ENCODE measurements around the gene CDH8.

DNA sequence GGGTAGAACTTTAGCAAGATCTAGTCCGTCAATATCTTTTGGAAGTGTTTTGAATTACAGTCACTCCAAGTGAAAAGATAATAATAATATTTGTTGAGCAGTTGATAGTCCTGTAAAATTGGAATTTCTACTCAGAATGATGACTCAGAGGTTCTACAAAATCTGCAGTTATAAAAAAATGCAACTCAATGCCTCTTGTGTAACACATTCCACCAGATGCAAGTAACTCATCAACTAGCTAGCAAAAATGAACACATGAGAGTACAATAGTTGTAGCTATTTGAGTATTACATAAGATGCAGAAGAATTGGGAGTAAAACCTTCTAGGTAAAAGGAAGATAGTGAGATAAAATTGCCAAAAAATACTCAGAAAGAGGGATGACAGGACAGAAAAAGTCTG is 177.2 kb downstream of the CDH8 start:
- TF ChIP-seq, protein P1, sequence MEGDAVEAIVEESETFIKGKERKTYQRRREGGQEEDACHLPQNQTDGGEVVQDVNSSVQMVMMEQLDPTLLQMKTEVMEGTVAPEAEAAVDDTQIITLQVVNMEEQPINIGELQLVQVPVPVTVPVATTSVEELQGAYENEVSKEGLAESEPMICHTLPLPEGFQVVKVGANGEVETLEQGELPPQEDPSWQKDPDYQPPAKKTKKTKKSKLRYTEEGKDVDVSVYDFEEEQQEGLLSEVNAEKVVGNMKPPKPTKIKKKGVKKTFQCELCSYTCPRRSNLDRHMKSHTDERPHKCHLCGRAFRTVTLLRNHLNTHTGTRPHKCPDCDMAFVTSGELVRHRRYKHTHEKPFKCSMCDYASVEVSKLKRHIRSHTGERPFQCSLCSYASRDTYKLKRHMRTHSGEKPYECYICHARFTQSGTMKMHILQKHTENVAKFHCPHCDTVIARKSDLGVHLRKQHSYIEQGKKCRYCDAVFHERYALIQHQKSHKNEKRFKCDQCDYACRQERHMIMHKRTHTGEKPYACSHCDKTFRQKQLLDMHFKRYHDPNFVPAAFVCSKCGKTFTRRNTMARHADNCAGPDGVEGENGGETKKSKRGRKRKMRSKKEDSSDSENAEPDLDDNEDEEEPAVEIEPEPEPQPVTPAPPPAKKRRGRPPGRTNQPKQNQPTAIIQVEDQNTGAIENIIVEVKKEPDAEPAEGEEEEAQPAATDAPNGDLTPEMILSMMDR (conservative IDR thresholded peaks at IDR 0.05 in 1 of 2, IDR thresholded peaks at IDR 0.05 in 1 of 2; ENCODE audit: low read depth in 1 of 2, low read length in 2 of 2) = no peak
- TF ChIP-seq EZH2 (IDR thresholded peaks at IDR 0.05; ENCODE audit: low read length, missing control alignments) = no peak
